ENCODE measurements around the gene SELENON. TPM values are rescaled to one million over a fixed set of nuclear protein-coding genes. Genes with fewer than 3 reads are reported as not detected.

SELENON gene
- total RNA-seq, 1 donor from 2014 or later: 38.9 TPM

DNA sequence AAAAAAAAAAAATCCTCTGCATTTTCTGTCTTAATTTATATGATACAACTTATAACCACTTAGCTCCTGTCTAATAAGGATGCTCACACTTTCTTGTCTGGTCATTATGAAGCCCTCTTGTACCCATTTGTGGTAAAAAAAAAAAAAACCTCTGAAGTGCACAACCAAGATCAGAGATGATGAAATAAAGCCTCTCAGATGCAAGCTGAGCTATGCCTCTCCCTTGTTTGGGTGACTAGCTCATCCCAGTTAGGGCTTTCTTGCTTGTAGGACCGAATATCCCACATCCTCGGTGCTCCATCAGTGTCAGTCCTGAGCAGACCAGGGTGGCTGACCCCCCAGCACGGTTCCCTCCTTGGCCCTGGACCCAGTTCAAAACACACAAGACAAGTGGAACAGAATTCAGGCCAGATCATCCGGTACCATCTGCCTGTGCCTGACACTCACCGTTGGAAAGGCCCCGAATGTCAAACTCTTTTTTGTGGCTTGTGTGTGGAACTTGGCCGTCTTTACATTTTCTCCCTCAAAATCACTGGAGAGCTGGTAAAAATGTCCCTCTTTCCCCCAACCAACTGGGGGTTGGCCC is 6.3 kb upstream of the SELENON start:
- no peak for DNase-seq (ENCODE audit: low read depth)

DNA sequence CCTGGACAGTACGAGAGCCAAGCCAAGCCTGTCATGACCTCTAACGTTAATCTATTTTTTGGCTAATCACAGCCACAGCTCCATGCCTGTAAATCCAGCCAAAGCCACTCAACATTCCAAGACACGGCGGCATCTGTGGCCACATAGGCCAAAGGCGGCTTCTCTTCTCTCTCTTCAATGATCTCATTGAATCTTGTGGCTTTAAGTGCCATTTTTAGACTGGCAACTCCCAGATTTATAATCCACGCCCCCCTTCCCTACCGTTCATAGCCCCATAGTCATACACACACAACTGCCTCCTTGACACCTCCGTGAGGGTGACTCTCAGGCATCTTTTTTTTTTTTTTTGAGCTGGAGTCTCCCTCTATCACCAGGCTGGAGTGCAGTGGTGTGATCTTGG is 5.7 kb upstream of the SELENON start:
- no peak for DNase-seq (ENCODE audit: low read depth)

DNA sequence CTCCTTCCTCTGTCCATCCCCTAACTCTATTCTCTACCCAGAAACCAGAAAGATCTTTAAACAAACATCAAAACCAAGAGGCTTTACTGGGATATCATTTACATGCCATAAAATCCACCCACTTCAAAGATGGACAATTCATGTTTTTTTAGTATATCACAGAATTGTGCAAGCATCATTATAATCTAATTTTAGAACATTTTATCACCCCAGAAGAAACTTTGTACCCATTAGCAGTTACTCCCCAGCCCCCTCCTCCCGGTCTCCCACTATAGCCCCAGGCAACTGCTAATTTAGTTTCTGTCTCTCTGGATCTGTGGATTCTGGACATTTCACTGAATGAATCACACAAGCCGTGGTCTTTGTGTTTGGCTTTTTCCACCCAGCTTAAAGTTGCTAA is 4.8 kb upstream of the SELENON start:
- no peak for DNase-seq (ENCODE audit: low read depth)

DNA sequence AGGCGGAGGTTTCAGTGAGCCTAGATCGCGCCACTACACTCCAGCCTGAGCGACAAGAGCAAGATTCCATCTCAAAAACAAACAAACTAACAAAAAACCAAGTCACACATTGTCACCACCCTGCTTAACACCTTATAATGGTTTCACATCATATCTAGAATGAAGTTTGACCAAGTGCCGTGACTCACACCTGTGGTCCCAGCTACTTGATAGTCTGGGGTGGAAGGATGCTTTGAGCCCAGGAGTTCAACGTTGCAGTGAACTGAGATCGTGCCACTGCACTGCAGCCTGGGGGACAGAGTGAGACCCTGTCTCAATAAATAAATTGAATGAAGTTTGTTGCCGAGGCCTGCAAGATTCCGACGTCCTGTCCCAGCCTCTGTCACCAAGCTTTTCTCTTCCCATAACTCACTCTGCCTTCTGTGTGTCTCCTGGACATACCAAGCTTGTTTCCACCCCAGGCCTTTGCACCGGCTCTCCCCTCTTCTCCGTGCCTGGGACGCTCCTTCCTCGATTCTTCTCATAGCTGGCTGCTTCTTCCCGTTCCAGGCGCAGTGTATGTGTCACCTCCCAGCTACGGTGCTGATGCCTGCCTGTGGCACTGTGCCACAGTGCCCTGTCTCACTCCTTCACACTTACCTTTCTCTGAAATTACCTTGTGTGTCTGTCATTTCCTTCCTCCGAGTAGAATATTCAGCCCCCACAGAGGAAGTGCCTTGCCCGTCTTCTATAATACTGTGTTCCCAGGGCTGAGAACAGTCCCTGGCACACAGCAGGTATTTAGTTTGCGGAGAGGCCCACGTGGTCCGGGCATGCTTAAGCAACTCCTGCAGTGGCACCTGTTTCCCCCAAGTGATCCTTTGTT is 3.8 kb upstream of the SELENON start:
- no peak for DNase-seq (ENCODE audit: low read depth)

DNA sequence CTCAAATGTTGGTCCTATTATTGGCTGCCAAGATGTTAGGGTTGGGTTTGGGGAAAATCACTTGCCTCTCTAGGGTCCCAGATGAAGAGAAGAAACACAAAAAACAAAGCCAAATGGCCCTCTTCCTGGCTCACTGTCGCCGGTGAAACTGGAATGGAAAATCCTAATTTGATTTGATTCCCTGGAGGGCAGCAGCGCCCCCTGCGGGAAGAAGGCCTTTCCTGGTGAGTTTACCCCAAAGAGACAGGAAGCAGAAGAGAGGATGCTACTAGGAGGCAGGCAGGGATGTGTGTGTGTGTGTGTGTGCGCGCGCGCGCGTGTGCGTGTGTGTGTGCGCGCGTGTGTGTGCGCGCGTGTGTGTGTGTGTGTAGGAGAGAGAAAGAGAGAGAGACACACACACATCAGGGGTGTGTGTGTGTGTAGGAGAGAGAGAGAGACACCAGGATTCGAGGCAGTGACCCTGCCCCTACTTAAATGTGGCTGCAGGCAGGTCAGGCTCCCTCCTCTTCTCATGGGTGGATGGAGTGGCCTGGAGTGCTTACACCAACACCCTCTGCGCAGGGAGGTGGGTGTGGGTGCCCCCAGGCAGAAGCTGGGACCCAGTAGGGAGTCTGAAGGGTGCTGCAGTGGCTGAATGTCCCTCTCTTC is 3.1 kb upstream of the SELENON start:
- DNase-seq (ENCODE audit: low read depth): peak; percentile 56

DNA sequence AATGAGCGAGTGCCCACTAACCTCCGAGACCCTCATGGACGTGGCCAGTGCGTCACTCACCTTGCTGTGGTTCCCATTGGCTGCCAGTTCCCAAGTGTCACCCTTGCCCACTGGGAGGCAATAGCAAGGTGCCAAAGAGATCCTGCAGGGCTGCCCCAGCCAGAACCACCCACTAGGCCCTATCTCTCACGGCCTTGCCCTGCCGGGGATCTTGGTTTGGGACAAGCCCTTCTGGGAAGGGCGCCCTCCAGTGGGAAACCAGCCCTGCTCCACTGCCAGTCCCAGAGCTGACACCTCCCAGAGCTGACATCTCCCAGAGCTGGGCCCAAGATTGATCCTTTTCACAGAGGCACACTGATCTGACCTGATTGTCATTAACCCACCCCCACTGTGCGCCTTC is 2.1 kb upstream of the SELENON start:
- DNase-seq (ENCODE audit: low read depth): no peak

DNA sequence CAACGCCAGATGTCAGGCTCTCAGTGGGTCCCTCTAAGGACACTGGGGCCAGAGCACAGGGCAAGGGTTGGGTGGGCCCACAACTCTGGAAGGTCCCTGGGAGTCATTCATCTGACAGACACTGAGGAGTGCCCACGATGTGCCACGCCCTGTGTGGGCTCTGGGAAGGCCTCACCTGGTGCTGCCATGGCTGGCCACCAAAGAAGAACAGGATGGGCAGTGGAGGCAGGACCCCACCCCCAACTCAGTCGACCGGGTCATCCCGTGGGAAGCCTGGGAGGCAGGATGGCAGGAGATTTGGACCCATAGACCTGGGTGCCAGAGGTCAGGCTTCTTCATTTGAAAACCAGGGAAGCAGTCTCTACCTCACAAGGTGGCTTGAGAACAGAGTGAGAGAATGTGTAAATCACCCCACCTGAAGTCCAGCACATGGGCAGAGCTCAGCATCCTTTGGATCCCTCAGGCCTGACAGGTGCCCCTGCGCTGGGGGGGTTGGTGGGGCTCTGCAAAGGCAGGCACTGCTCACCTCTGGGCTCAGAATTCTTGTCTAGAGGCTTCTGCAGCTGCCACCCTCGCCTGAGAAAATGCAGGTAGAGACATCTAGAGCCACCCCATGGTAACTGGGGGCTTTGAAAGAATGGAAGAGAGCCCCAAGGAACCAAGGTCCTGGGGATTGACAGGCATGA is 1.2 kb upstream of the SELENON start:
- no peak for DNase-seq (ENCODE audit: low read depth)

DNA sequence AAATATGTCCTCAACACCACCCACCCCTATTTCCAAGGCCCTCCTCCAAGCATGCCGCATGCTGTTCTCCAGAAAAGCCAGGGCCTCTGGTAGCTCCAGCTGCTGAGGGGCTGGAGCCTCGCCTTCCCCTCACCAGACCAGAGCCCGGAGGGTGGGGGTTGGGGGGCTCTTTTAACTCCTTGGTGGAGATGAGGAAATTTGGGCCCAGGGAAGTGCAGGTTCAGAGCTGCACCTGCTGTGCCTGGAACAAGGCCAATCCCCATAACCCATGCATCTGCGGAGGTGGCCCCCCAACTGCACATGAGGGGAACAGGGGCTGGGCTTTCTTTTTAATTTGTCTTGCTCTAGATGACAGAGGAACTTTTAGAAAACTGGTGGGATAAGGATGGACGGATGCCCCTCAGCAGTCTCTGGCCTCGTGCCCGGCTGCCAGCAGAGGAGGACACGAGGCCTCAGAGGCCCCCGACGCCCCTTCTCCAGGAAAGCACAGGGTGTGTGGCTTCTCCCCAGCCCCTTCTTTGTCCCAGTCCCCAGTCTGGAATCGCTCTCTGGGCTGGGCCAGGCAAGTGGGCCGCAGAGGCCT is 550 bp upstream of the SELENON start:
- no peak for DNase-seq (ENCODE audit: low read depth)

DNA sequence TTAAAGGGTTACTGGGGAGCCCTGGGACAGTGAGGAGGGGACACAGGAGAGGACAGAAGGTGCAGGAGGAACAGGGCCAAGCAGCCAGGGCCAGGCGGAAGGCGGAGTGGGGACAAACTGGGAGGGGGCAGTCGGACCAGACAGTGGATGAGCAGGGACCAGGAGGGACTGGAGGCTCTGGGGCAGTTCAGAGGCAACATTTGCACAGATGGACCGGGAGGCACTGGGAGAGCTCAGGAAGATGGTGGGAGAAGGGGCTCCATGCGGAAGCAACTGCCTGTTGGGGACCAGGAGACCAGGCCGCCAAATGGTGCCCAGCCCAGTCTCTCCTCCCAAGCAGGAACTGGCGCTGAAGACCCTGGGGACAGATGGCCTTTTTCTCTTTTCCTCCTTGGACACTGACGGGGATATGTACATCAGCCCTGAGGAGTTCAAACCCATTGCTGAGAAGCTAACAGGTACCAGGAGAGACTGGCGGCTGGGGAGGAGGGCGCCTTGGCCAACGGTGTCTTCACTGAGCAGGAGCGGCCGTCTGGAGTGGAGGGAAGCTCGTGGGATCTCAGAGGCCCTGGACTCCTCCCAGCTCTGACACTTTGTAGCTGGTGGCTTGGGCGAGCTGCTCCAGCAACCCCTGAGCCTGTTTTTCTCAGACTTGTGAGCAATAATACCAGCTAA is 847 bp downstream of the SELENON start:
- no peak for DNase-seq (ENCODE audit: low read depth)

DNA sequence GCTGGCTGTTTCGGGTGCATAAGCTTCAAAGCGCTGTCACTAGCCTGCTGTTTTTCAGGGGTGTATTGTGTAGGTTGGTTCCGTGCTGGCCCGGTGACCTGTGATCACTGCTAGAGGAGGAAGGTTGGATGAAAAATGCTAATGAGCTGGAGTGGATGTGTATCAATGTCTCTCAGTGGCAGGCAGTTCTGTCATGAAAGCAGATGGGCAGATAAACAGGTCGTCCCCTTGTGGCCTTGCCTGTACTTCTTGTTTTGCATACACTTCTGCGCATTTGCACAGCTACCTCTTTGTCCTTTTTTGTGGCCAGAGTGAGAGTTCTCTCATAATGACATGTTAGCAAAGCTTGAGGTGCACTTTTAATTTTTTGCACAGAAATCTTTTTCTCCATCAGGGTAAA is 2.9 kb downstream of the SELENON start:
- DNase-seq (ENCODE audit: low read depth): no peak

DNA sequence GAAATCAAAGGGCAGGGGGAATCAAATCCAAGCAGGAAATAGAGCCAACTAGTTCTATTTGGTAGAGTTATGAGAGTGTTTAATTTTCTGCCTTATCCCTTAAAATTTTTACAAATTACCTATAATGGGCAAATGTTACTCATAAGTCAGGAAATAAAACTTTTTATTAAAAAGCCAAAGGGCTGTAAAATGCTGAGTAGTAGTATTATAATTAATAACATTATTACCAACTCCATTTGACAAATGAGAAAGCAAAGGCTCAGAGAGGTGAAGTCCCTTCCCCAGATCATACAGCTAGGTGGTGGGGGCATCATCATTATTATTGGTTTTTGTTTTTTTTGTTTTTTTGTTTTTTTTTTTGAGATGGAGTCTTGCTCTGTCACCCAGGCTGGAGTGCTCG is 3.4 kb downstream of the SELENON start:
- no peak for DNase-seq (ENCODE audit: low read depth)

DNA sequence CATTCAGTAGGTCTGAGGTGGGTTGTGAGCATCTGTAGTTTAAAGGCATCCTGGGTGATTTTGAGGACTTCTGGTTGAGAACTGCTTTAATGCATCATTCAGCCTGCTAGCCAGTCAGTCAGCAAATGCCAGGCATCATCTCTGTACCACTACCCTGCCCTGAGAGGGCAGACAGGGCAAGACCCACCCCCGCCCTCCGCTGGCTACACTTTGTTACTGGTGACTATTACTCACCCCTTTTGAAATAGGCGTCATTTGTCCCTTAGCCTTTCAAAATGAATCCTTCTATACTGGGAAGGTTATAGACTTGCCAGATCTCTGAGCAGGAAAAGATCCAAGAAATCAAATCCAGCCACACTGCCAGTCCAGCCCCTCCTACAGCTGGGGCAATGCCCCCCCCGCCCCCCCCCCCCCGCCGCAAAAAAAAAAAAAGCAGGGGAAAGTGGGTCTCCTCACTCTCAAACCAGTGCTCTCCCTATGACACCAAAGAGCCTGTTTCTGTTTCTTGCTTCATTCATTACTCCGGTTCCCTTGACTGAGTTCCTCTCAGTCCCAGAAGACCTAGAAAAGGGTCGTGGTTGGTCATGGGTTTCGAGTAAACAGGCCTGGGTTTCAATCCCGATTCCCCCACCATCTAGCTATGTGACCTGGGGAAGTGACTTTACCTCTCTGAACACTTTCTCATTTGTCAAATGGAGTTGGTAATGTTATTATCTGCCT is 4.4 kb downstream of the SELENON start:
- peak; percentile 49 for DNase-seq (ENCODE audit: low read depth)

DNA sequence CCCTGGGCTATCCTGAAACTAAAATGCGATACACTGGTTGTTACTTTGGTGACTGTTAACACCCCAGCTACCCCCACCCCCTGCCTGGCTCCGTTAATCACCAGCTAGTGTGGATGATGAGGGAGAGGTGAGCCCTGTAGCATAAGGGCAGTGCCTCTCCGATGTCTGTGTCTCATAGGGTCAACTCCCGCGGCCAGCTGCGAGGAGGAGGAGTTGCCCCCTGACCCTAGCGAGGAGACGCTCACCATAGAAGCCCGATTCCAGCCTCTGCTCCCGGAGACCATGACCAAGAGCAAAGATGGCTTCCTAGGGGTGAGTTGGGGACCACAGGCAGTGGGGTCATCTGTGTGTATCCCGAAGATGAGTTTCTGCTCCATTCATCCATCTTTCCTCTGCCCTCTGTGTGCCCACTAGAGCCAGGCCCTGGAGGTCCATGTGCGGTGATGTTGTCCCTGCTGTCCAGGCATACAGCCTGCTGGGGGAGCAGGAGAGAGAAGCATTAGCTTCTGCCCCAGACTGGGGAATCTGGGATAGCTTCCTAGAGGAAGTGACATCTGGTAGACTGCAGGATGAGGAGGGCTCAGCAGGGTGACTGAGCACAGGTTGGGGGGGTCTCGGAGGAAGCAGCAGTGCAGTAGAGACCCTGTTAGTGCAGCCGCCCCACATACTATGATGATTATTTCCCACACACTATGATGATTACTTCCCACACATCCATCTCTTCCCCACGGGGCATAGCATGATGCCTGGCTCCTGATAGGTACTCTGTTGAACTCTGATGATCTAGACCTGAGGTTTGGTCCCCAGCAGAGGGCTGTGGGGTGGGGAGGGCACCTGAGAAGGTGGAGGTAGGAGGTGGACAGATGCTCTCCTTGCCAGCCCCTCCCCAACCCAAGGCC is 5.2 kb downstream of the SELENON start:
- no peak for DNase-seq (ENCODE audit: low read depth)

DNA sequence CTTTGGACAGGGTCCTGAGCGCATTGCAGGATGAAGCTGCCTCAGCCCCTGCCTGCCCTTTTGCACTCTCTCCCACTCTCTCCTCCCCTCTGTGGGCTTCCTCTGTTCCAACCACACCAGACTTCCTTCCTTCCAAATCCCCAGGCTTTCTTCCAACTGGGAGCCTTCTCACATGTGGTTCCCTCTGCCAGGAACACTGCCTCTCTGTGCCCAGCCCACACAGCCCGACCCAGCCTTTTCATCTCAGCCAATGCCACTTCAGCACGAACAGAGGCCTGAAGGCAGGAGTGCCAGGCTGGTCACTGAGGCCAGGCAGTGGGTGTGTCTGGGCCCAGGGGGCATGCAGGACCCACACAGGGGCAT is 5.9 kb downstream of the SELENON start:
- no peak for DNase-seq (ENCODE audit: low read depth)

DNA sequence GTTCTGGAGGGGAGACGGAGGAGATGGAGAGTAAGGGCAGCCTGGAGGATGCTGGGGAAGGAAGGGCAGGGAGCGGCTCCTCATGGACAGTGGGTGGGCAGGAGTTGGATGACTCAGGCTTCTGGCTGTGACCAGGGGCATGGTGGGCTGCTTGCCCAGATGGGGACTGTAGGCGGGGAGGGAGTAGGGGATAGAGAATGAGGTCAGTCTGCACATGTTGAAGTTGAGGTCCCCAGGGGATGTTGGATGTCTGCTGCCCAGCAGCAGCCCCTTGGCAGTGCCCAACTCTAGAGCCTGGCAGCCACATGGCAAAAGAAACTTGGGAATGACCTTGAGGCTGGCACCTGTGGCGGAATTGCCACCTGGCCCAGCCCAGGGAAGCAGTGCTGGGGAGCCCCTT is 6.4 kb downstream of the SELENON start:
- DNase-seq (ENCODE audit: low read depth): no peak

DNA sequence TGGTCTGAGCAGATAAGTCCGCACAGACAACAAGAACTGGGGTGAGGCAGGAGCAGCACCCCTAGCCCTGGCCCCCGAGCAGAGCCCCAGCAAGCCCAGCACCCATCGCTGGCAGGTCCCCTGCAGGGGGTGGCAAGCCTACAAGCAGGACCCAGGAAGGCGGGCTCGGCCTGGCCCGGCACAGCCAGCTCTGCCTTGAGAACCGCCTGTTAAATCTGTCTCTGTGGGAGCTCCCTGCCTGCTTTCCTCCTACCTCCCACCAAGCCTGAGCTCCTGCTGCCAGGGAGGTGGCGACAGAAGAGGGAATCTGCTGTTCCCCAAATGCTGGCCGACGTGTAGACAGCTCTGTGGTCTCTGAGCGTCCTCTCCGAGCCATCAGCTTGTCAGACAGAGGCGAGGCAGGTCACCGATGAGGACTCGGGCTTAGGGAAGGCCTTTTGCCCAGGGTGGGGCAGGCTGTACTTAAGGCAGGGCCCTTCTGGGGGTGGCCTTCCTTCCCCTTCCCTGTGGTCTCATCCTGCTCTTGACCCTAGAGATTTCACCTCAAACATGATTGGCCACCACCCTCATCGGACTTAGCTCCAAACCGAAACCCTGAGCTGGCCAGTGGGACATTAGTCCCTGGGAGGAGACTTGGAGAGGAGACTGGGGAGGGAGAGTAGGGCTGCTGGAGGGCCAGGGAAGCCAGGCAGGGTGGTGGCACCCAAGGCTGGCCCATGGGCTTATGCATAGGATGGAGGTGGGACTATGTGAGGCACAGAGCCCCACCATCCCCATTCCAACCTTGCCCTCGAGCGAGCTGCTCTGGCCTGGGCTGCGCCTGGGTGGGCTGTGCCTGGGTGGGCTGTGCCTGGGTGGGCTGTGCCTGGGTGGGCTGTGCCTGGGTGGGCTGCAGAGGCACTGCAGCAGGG is 7.7 kb downstream of the SELENON start:
- no peak for DNase-seq (ENCODE audit: low read depth)

DNA sequence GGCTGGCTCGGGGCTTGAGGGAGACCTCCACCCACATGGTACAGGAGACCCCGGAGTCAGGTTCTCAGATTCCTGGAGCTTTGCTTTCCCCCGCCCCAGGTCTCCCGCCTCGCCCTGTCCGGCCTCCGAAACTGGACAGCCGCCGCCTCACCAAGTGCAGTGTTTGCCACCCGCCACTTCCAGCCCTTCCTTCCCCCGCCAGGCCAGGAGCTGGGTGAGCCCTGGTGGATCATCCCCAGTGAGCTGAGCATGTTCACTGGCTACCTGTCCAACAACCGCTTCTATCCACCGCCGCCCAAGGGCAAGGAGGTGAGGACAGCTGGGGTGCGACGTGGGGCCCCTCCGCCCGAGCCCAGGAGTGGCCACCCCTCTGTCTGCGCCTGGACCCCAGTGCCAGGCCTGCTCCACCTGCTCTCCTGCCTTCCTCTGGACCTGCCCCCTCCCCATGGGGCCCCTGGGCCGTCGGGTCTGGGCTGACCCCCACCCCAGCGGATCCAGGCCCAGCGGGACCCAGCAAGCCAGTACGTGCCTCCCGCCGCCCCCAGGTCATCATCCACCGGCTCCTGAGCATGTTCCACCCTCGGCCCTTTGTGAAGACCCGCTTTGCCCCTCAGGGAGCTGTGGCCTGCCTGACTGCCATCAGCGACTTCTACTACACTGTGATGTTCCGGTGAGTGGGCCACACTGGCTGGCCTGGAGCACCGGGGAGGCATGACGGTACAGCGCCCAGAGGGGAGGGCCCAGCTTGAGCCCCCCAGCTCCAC is 8.7 kb downstream of the SELENON start:
- DNase-seq (ENCODE audit: low read depth): no peak

DNA sequence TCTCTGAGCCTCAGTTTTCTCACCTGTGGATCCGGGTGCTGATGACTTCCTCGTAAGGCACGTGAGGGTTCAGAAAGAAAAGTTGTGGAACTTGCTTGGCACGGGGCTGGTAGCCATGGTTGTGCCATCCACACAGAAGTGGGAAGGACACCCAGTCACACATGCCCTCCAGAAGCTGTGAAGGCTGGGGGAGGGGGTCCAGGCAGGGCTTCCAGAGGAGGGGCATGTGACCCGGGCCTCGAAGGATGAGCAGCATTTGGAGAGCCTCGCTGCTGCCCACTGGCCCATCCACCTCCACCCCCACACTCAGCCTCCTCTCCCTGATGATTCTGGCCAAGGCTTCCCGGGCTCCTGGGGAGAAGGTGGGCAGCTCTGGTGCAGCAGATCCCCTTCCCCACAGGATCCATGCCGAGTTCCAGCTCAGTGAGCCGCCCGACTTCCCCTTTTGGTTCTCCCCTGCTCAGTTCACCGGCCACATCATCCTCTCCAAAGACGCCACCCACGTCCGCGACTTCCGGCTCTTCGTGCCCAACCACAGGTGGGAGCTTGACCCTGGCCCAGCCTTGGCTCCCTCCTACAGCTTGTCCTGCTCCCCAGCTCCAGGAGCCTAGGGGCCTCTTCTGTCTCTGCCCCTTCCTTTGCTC is 9.4 kb downstream of the SELENON start:
- no peak for DNase-seq (ENCODE audit: low read depth)

Measured in renal cortical epithelial cell (primary cell).